HG03460 (cell line): Measurements from ENCODE around the gene NFIX.

ENCODE experiments used
- ATAC-seq: cut with Tn5 transposase; IDR thresholded peaks from one replicate; pipeline ENCODE4 v1.9.1; 2021; ENCODE audit not compliant: unreplicated experiment

NFIX gene

DNA sequence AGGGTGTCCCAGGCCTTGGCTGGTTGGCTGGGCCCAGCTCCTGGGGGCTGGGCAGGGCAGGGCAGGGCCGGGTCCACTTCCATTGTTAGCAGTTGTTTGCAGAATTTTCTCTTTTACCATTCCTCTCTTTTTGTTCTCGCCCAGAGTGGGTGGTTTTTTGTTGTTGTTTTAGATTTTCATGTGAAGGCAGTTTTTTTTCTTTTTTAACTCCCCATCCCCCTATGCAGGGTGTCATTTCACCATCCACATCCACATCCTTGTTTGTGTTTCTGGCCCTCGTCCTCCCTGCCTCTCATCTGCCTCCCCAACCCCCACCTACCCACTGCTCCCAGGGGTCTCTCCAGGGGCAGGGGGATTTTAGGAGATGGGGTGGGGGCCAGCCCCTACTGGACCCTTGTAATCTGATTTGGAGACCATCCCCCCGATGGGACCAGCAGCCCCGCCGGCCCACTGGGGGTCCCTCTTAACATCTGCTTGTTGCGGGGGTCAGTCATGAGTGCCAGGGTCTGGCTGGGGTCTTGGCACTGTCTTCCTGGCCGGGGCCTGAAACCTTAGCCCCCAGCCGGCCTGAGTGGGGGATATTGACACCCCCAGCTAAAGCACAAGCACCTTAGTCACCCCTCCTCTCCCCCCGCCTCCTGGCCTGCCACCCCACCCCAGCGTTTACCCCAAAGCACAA lies 144.5 kb downstream of the NFIX start:
- ATAC-seq, result no peak

DNA sequence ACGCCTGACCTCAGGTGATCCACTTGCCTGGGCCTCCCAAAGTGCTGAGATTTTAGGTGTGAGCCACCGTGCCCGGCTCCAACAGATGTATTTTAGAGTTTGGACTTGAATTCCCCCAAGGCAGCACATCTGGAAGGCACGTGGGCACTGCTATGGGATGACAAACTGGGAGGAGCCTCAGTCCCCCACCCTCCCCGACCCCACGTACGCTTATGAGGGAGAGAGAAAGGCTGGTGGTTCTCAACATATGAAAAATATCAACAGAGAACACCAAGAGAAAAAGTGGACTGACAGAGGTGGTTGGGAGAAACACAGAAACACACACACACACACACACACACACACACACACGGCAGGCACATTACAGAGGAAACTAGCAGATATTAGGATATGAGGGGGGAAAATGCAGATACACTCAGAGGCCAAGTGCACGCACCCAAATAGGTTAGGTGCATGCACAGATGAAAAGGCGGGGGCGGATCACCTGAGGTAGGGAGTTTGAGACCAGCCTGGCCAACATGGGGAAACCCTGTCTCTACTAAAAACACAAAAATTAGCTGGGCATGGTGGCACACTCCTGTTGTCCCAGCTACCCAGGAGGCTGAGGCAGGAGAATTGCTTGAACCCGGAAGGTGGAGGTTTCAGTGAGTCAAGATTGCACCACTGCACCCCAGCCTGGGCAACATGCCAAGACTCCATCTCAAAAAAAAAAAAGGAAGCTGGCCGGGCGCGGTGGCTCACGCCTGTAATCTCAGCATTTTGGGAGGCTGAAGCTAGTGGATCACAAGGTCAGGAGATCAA lies 151.7 kb downstream of the NFIX start:
- no peak for ATAC-seq
